Amniotic epithelial cell (primary cell): Measurements from ENCODE around the gene OSBPL10.

ENCODE experiments used
- DNase-seq: peaks from one replicate; pipeline ENCODE4 v3.0.0-alpha.2; 2010; ENCODE audit warnings: low read depth

The OSBPL10 gene

GRCh38 chr3:31848163-31848818 lies 132.8 kb downstream of the OSBPL10 start:
- no peak for DNase-seq

GRCh38 chr3:31847760-31848159 lies 133.3 kb downstream of the OSBPL10 start:
- no peak for DNase-seq

GRCh38 chr3:31841515-31841914 lies 139.5 kb downstream of the OSBPL10 start:
- DNase-seq, result no peak

GRCh38 chr3:31840252-31840651 lies 140.8 kb downstream of the OSBPL10 start:
- no peak for DNase-seq

GRCh38 chr3:31839144-31839917 lies 141.7 kb downstream of the OSBPL10 start:
- peak; percentile 79 for DNase-seq

GRCh38 chr3:31836131-31837075 lies 144.7 kb downstream of the OSBPL10 start:
- DNase-seq, result no peak

- DNase-seq, result no peak
Measured at GRCh38 chr3:31833391-31834190, 147.5 kb downstream of the OSBPL10 start.

GRCh38 chr3:31832551-31832950 lies 148.5 kb downstream of the OSBPL10 start:
- DNase-seq, result no peak

GRCh38 chr3:31831591-31831990 lies 149.5 kb downstream of the OSBPL10 start:
- no peak for DNase-seq

GRCh38 chr3:31829826-31830426 lies 151.1 kb downstream of the OSBPL10 start:
- no peak for DNase-seq

GRCh38 chr3:31829010-31829409 lies 152.1 kb downstream of the OSBPL10 start:
- no peak for DNase-seq

- no peak for DNase-seq
Measured at GRCh38 chr3:31828007-31828406, 153.1 kb downstream of the OSBPL10 start.

GRCh38 chr3:31823184-31823583 lies 157.9 kb downstream of the OSBPL10 start:
- DNase-seq, result no peak

GRCh38 chr3:31821118-31821517 lies 159.9 kb downstream of the OSBPL10 start:
- DNase-seq, result no peak

GRCh38 chr3:31819441-31819840 lies 161.6 kb downstream of the OSBPL10 start:
- DNase-seq, result no peak

- DNase-seq, result no peak
Measured at GRCh38 chr3:31817411-31817966, 163.6 kb downstream of the OSBPL10 start.

GRCh38 chr3:31815631-31816440 lies 165.2 kb downstream of the OSBPL10 start:
- DNase-seq, result no peak

- DNase-seq, result peak; percentile 7
Measured at GRCh38 chr3:31815006-31815405, 166.1 kb downstream of the OSBPL10 start.

- no peak for DNase-seq
Measured at GRCh38 chr3:31813686-31814085, 167.4 kb downstream of the OSBPL10 start.

- no peak for DNase-seq
Measured at GRCh38 chr3:31813197-31813596, 167.9 kb downstream of the OSBPL10 start.
